Right lobe of liver (tissue), 6 donors: ENCODE results near the gene TNFAIP8L1. TPM values are rescaled to one million over a fixed set of nuclear protein-coding genes. Genes with fewer than 3 reads are reported as not detected.

Source experiments
- ATAC-seq, 4 donors: fragments of 200-7000 bp; cut with Tn5 transposase; one replicate each; pipeline ENCODE4 v1.9.1; 2020; ENCODE audit warnings: mild to moderate bottlenecking in 4 of 4, moderate library complexity in 4 of 4
- DNase-seq, 3 donors: peaks; one replicate each; pipeline ENCODE4 v3.0.0-alpha.2; 2020
- H3K27ac ChIP-seq, 3 donors: fragments of 200-600 bp; one replicate each; pipeline ENCODE4 v1.8.0; 2022
- H3K27me3 ChIP-seq, 2 donors: fragments of 200-600 bp; one replicate each; pipeline ENCODE4 v1.8.0; 2022
- H3K36me3 ChIP-seq, 4 donors: fragments of 200-600 bp; sonication (generic) in 1 of 4; one replicate each; pipeline versions ENCODE4 v1.5.1 to v1.8.0; 2017 to 2022; ENCODE audit warnings: control low read depth in 1 of 4
- H3K4me1 ChIP-seq, 4 donors: fragments of 200-600 bp; sonication (generic) in 1 of 4; one replicate each; pipeline versions ENCODE4 v1.5.1 to v1.8.0; 2017 to 2022; ENCODE audit warnings: control low read depth in 1 of 4
- H3K4me3 ChIP-seq, 3 donors: fragments of 200-600 bp; one replicate each; pipeline ENCODE4 v1.8.0; 2022
- H3K9me3 ChIP-seq, 4 donors: fragments of 200-600 bp; sonication (generic) in 1 of 4; one replicate each; pipeline versions ENCODE4 v1.5.1 to v1.8.0; 2017 to 2022; ENCODE audit warnings: control low read depth in 1 of 4
- CTCF ChIP-seq, 4 donors: fragments of 200-600 bp in 3 of 4; fragments of 450-650 bp in 1 of 4; IDR thresholded peaks; one replicate each; pipeline versions ENCODE4 v1.5.1 to v1.8.0; 2016 to 2022; ENCODE audit warnings: antibody characterized with exemption in 4 of 4, mild to moderate bottlenecking in 2 of 4
- POLR2A ChIP-seq: fragments of 450-650 bp; IDR thresholded peaks from one replicate; pipeline ENCODE4 v1.6.1; 2017; ENCODE audit warnings: antibody characterized with exemption, mild to moderate bottlenecking
- WGBS: methylation state at CpG from one replicate; pipeline ENCODE4 v1.1.6; 2018; ENCODE audit warnings: low coverage, low lambda C conversion rate; ENCODE audit not compliant: insufficient coverage; ENCODE audit errors: missing lambda C conversion rate; 5-methylcytosine and 5-hydroxymethylcytosine counted together
- intact Hi-C, 2 donors: fragments of 100-400 bp; cut with DNase I; formaldehyde crosslinking; loops; one replicate each; pipeline versions ENCODE4 v1.11.2 to v1.14.1; 2022
- total RNA-seq, 6 experiments: library from RNA; depleted of rRNA in 2 of 6; stranded (reverse); fragments of >200 nt in 2 of 6; fragmentation: NEBNext Ultra II Directional in 3 of 6; extraction: Animal tissue kit (Norgen Biotek cat#: 25700) in 3 of 6; gene quantifications; one replicate each; pipeline versions ENCODE4 v1.1.0 to v1.2.4, GENCODE V29; 2016 to 2023
- donor health status: DM: no; HTN: yes; CAD: no.
- donor health status: DM: no; HTN: no; CAD: no.
- donor health status: DM: no; HTN: no; CAD: no.
- donor health status: DM: no; HTN: yes; CAD: no.
- donor health status: DM: no; HTN: yes; CAD: no.

The TNFAIP8L1 gene
- total RNA-seq, 6 experiments from 2014 or later: 16.6 to 26.4 (median 22.8) TPM

GRCh38 chr19:4695224-4695731, 56.0 kb downstream of the TNFAIP8L1 start:
- intact Hi-C loops: no loop called here
- H3K4me3 ChIP-seq: no peak overlapping the region
- H3K4me1 ChIP-seq: peaks cover 0 to 54% (median 18%) of the 10 kb centered on the region in 4 donors
- peak overlapping the region; percentile 22 to 86 (median 73) for H3K27ac ChIP-seq
- DNase-seq (peak; percentile 69 to 90 (median 88)), ATAC-seq (peak; percentile 47 to 64 (median 56))
- H3K9me3 ChIP-seq: no peaks in the 10 kb centered on the region
- no peaks in the 10 kb centered on the region for H3K27me3 ChIP-seq
- TF ChIP-seq CTCF (IDR thresholded peaks at IDR 0.05) (no peak), POLR2A (no peak)
- H3K36me3 ChIP-seq: peaks cover 0 to 81% (median 34%) of the 10 kb centered on the region in 4 donors
- 33% methylated on average over 11 of the region's 19 CpGs for WGBS

GRCh38 chr19:4697304-4697703, 58.0 kb downstream of the TNFAIP8L1 start:
- Histone ChIP-seq H3K9me3 (no peaks in the 10 kb centered on the region), H3K27me3 (no peaks in the 10 kb centered on the region), H3K27ac (peak overlapping the region in 1 of 3 donors; percentile 15), H3K36me3 (peaks cover 0 to 86% (median 41%) of the 10 kb centered on the region in 4 donors), H3K4me1 (peaks cover 0 to 47% (median 15%) of the 10 kb centered on the region in 4 donors), H3K4me3 (no peak overlapping the region)
- DNase-seq: no peak
- no CpG with 5 or more reads among the region's 14 CpGs for WGBS
- ATAC-seq: no peak
- TF ChIP-seq POLR2A (no peak), CTCF (IDR thresholded peaks at IDR 0.05) (no peak)
- intact Hi-C loops: no loop called here

GRCh38 chr19:4699826-4700692, 60.7 kb downstream of the TNFAIP8L1 start:
- 60% methylated on average over 3 of the region's 33 CpGs for WGBS
- ATAC-seq (no peak), DNase-seq (peak in 1 of 3 donors; percentile 18)
- H3K4me1 ChIP-seq: peaks cover 0 to 33% (median 13%) of the 10 kb centered on the region in 4 donors
- peaks cover 0 to 87% (median 40%) of the 10 kb centered on the region in 4 donors for H3K36me3 ChIP-seq
- H3K27ac ChIP-seq: no peak overlapping the region
- no peak overlapping the region for H3K4me3 ChIP-seq
- intact Hi-C loops: no loop called here
- TF ChIP-seq CTCF (IDR thresholded peaks at IDR 0.05): no peak
- no peak for TF ChIP-seq POLR2A
- H3K9me3 ChIP-seq: no peaks in the 10 kb centered on the region
- H3K27me3 ChIP-seq: no peaks in the 10 kb centered on the region

GRCh38 chr19:4700693-4700970, 61.3 kb downstream of the TNFAIP8L1 start:
- DNase-seq (no peak), ATAC-seq (no peak)
- Histone ChIP-seq H3K36me3 (peaks cover 0 to 84% (median 40%) of the 10 kb centered on the region in 4 donors), H3K4me1 (peaks cover 0 to 33% (median 11%) of the 10 kb centered on the region in 4 donors), H3K9me3 (no peaks in the 10 kb centered on the region), H3K27me3 (no peaks in the 10 kb centered on the region), H3K27ac (no peak overlapping the region), H3K4me3 (no peak overlapping the region)
- no peak for TF ChIP-seq CTCF (IDR thresholded peaks at IDR 0.05)
- TF ChIP-seq POLR2A: no peak
- intact Hi-C loops: no loop called here
- 86% methylated on average over 4 of the region's 11 CpGs for WGBS
